Esophagus squamous epithelium (tissue), 4 donors: ENCODE data around the gene FBXW5.

Experiments used
- CTCF ChIP-seq, 6 experiments: fragments of 450-650 bp in 4 of 6; fragments of 200-600 bp in 2 of 6; sonication (generic) in 2 of 6; IDR thresholded peaks; one replicate each; pipeline ENCODE4 v1.5.1; 2016 to 2019; ENCODE audit warnings: antibody characterized with exemption in 6 of 6, mild to moderate bottlenecking in 4 of 6, moderate library complexity in 4 of 6
- POLR2A ChIP-seq, 4 donors: fragments of 450-650 bp; IDR thresholded peaks; one replicate each; pipeline ENCODE4 v1.6.1; 2017; ENCODE audit warnings: antibody characterized with exemption in 4 of 4, mild to moderate bottlenecking in 4 of 4, moderate library complexity in 3 of 4

DNA sequence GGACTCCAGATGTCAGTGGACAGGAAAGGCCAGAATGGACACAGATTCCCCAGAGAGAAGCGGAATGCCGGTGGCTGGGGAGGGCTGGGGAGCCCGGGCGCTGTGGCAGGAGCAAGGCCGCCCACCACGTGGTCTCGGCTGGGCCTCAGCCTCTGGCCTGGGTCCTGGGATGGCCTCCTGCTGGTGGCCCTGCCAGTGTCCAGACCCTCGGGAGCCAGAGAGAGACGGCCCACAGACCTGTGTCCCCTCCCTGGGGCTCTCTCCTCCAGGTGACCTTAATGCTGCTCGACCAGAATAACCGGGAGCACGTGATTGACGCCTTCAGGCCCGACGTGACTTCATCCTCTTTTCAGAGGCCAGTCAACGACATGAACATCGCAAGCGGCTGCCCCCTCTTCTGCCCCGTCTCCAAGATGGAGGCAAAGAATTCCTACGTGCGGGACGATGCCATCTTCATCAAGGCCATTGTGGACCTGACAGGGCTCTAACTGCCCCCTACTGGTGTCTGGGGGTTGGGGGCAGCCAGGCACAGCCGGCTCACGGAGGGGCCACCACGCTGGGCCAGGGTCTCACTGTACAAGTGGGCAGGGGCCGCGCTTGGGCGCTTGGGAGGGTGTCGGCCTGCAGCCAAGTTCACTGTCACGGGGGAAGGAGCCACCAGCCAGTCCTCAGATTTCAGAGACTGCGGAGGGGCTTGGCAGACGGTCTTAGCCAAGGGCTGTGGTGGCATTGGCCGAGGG lies 19.0 kb downstream of the FBXW5 start:
- TF ChIP-seq CTCF (IDR thresholded peaks at IDR 0.05) (no peak), POLR2A (IDR thresholded peaks at IDR 0.05) (no peak)
